Peyer's patch (tissue), 4 donors: ENCODE results near the gene SYTL2. TPM values are rescaled to one million over a fixed set of nuclear protein-coding genes. Genes with fewer than 3 reads are reported as not detected.

Experiments
- DNase-seq, 3 donors: peaks; one replicate each; pipeline ENCODE4 v3.0.0-alpha.2; 2017 to 2019
- H3K27ac ChIP-seq, 4 donors: fragments of 200-600 bp; sonication (generic); one replicate each; pipeline ENCODE4 v1.5.1; 2016 to 2019
- H3K27me3 ChIP-seq, 2 donors: fragments of 200-600 bp; sonication (generic); one replicate each; pipeline ENCODE4 v1.5.1; 2019
- H3K36me3 ChIP-seq, 3 donors: fragments of 200-600 bp; sonication (generic); one replicate each; pipeline ENCODE4 v1.5.1; 2016 to 2019
- H3K4me1 ChIP-seq, 4 donors: fragments of 200-600 bp; sonication (generic); one replicate each; pipeline ENCODE4 v1.5.1; 2016 to 2019
- H3K4me3 ChIP-seq, 4 donors: fragments of 200-600 bp; sonication (generic); 1 replicate in 3 of 4; 2 replicates in 1 of 4; pipeline ENCODE4 v1.5.1; 2016 to 2019; ENCODE audit warnings: mild to moderate bottlenecking in 1 of 4
- H3K9me3 ChIP-seq, 4 donors: fragments of 200-600 bp; sonication (generic); one replicate each; pipeline ENCODE4 v1.5.1; 2016 to 2019; ENCODE audit warnings: mild to moderate bottlenecking in 1 of 4
- POLR2A ChIP-seq, 2 donors: fragments of 450-650 bp; IDR thresholded peaks; one replicate each; pipeline ENCODE4 v1.5.1; 2017; ENCODE audit warnings: antibody characterized with exemption in 2 of 2, mild to moderate bottlenecking in 2 of 2, moderate library complexity in 2 of 2
- total RNA-seq, 4 donors: library from RNA; depleted of rRNA; stranded (reverse); fragments of >200 nt; gene quantifications; one replicate each; pipeline ENCODE4 v1.1.0, GENCODE V29; 2016
- TF ChIP-seq, protein P1 (sequence below), 6 experiments: fragments of 450-650 bp in 4 of 6; fragments of 200-600 bp in 2 of 6; sonication (generic) in 1 of 6; IDR thresholded peaks; one replicate each; pipeline ENCODE4 v1.5.1; 2017 to 2019; ENCODE audit warnings: antibody characterized with exemption in 6 of 6, mild to moderate bottlenecking in 3 of 6, moderate library complexity in 1 of 6

The SYTL2 gene
- total RNA-seq, 4 donors from 2014 or later: 96.6 to 211 (median 125) TPM

- H3K27ac ChIP-seq: peak overlapping the region in 2 of 4 donors; percentile 65 to 69
These were observed 68.1 kb downstream of the SYTL2 start for GRCh38 chr11:85742873-85743275.

GRCh38 chr11:85742348-85742747, 68.6 kb downstream of the SYTL2 start:
- Histone ChIP-seq H3K4me1 (peaks cover 0 to 47% (median 0%) of the 10 kb centered on the region in 4 donors), H3K36me3 (no peaks in the 10 kb centered on the region), H3K9me3 (no peaks in the 10 kb centered on the region), H3K4me3 (no peak overlapping the region), H3K27ac (peak overlapping the region in 1 of 4 donors; percentile 65), H3K27me3 (no peaks in the 10 kb centered on the region)
- no peak for DNase-seq
- TF ChIP-seq, protein P1, sequence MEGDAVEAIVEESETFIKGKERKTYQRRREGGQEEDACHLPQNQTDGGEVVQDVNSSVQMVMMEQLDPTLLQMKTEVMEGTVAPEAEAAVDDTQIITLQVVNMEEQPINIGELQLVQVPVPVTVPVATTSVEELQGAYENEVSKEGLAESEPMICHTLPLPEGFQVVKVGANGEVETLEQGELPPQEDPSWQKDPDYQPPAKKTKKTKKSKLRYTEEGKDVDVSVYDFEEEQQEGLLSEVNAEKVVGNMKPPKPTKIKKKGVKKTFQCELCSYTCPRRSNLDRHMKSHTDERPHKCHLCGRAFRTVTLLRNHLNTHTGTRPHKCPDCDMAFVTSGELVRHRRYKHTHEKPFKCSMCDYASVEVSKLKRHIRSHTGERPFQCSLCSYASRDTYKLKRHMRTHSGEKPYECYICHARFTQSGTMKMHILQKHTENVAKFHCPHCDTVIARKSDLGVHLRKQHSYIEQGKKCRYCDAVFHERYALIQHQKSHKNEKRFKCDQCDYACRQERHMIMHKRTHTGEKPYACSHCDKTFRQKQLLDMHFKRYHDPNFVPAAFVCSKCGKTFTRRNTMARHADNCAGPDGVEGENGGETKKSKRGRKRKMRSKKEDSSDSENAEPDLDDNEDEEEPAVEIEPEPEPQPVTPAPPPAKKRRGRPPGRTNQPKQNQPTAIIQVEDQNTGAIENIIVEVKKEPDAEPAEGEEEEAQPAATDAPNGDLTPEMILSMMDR (IDR thresholded peaks at IDR 0.05): no peak
- TF ChIP-seq POLR2A (IDR thresholded peaks at IDR 0.05): no peak

More at GRCh38 chr11:85742873-85743275, 68.1 kb downstream of the SYTL2 start:
- no peak for DNase-seq
- H3K36me3 ChIP-seq: no peaks in the 10 kb centered on the region
- no peaks in the 10 kb centered on the region for H3K27me3 ChIP-seq
- no peak overlapping the region for H3K4me3 ChIP-seq
- TF ChIP-seq POLR2A (IDR thresholded peaks at IDR 0.05): no peak
- TF ChIP-seq, protein P1 (IDR thresholded peaks at IDR 0.05): no peak
- H3K9me3 ChIP-seq: no peaks in the 10 kb centered on the region
- peaks cover 0 to 47% (median 0%) of the 10 kb centered on the region in 4 donors for H3K4me1 ChIP-seq

- H3K27ac ChIP-seq: no peak overlapping the region
- H3K36me3 ChIP-seq: peaks cover 0 to 1% (median 0%) of the 10 kb centered on the region in 3 donors
- no peak for TF ChIP-seq POLR2A (IDR thresholded peaks at IDR 0.05)
- TF ChIP-seq, protein P1 (IDR thresholded peaks at IDR 0.05): peak in 1 of 6 experiments; percentile 9
- no peaks in the 10 kb centered on the region for H3K9me3 ChIP-seq
- H3K4me3 ChIP-seq: no peak overlapping the region
- H3K4me1 ChIP-seq: peaks cover 0 to 36% (median 0%) of the 10 kb centered on the region in 4 donors
- DNase-seq: no peak
- H3K27me3 ChIP-seq: no peaks in the 10 kb centered on the region
These were observed 70.2 kb downstream of the SYTL2 start for GRCh38 chr11:85740481-85741400.

DNA sequence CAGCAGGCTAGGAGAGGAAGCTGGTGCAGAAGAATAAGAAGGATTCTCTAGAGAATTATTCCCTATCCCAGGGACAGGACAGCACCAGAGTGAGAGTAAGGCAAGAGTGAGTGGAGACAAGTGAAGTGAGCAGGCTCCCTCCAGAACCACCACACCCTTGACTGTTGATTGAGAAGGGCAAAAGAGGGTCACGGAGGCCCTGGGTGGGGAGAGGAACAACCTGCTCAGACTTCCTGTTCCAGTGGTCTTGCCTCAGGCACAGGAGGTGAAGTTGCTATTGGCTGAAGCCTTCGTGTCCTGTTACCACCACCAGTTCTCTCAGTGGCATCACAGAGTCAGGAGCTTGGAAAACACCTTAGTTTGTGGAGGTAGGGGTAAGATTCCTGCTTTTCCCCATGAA, 73.2 kb downstream of the SYTL2 start:
- peak in 1 of 3 donors; percentile 56 for DNase-seq
- TF ChIP-seq, protein P1 (IDR thresholded peaks at IDR 0.05): no peak
- no peak for TF ChIP-seq POLR2A (IDR thresholded peaks at IDR 0.05)
- H3K4me1 ChIP-seq: peaks cover 0 to 13% (median 0%) of the 10 kb centered on the region in 4 donors
- H3K36me3 ChIP-seq: peaks cover 0 to 12% (median 0%) of the 10 kb centered on the region in 3 donors
- H3K27me3 ChIP-seq: no peaks in the 10 kb centered on the region
- peak overlapping the region in 1 of 4 donors; percentile 27 for H3K27ac ChIP-seq
- H3K9me3 ChIP-seq: no peaks in the 10 kb centered on the region
- no peak overlapping the region for H3K4me3 ChIP-seq

DNA sequence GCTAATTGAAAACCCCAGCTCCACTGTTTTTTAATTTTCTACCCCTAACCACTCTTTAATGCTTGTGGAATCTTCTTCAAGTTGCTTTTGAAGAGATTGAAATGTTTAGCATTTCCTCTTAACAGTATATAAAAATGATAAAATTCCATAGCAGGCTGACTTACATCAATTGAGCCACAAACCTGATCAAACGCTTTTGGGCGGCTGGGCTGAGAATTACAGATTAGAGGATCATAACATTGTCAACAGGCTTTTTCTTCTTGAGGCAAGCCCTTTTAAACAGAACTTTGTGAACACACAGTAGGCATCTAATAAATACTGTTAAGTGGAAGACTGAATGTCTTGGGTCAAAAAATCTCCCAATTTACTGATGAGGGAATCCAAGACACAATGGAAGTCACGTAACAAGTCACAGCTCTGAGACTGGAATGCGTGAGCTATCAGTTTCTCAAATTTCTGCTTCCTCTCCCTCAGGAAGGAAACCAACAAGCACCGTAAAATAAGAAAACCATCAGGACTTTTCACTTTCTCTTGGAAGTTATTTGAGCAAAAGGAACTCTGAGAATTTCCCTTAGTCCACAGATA, 75.0 kb downstream of the SYTL2 start:
- peaks cover 0 to 21% (median 0%) of the 10 kb centered on the region in 3 donors for H3K36me3 ChIP-seq
- TF ChIP-seq, protein P1 (IDR thresholded peaks at IDR 0.05): no peak
- TF ChIP-seq POLR2A (IDR thresholded peaks at IDR 0.05): no peak
- no peak for DNase-seq
- no peak overlapping the region for H3K4me3 ChIP-seq
- no peaks in the 10 kb centered on the region for H3K27me3 ChIP-seq
- no peak overlapping the region for H3K27ac ChIP-seq
- H3K4me1 ChIP-seq: no peaks in the 10 kb centered on the region
- no peaks in the 10 kb centered on the region for H3K9me3 ChIP-seq
